Prostate gland (tissue), 2 donors: ENCODE measurements around the gene TMEM151A. TPM values are rescaled to one million over a fixed set of nuclear protein-coding genes. Genes with fewer than 3 reads are reported as not detected.

Experiments
- DNase-seq: peaks from one replicate; pipeline ENCODE4 v3.0.0-alpha.2; 2019; ENCODE audit warnings: low spot score
- H3K27ac ChIP-seq, 2 donors: fragments of 200-600 bp; sonication (generic); 2 replicates each; pipeline ENCODE4 v1.5.1; 2017 to 2019
- H3K27me3 ChIP-seq: fragments of 200-600 bp; sonication (generic); replicated peaks from 2 replicates; pipeline ENCODE4 v1.5.1; 2019; ENCODE audit not compliant: insufficient read depth
- H3K36me3 ChIP-seq, 2 donors: fragments of 200-600 bp; sonication (generic); 1 replicate in 1 of 2; 2 replicates in 1 of 2; pipeline versions ENCODE4 v1.5.1 to v1.8.1; 2017 to 2019
- H3K4me1 ChIP-seq: fragments of 200-600 bp; sonication (generic); replicated peaks from 2 replicates; pipeline ENCODE4 v1.5.1; 2019
- H3K4me3 ChIP-seq, 2 donors: fragments of 200-600 bp; sonication (generic); 2 replicates each; pipeline ENCODE4 v1.5.1; 2017 to 2019
- H3K9me3 ChIP-seq: fragments of 200-600 bp; sonication (generic); 2 replicates; pipeline ENCODE4 v1.5.1; 2017
- CTCF ChIP-seq, 4 experiments: fragments of 200-600 bp in 2 of 4; fragments of 450-650 bp in 2 of 4; sonication (generic) in 2 of 4; IDR thresholded peaks; 1 replicate in 3 of 4; 2 replicates in 1 of 4; pipeline ENCODE4 v1.5.1; 2016 to 2019; ENCODE audit warnings: antibody characterized with exemption in 4 of 4, mild to moderate bottlenecking in 2 of 4, moderate library complexity in 2 of 4
- POLR2A ChIP-seq: fragments of 450-650 bp; IDR thresholded peaks from one replicate; pipeline ENCODE4 v1.6.1; 2016; ENCODE audit warnings: antibody characterized with exemption, mild to moderate bottlenecking
- POLR2AphosphoS5 ChIP-seq: sonication (generic); formaldehyde crosslinking; IDR thresholded peaks from one replicate; pipeline ENCODE4 v1.6.1; 2017; ENCODE audit warnings: antibody characterized with exemption
- WGBS: methylation state at CpG from one replicate; pipeline ENCODE4 v1.1.5; 2018; 5-methylcytosine and 5-hydroxymethylcytosine counted together
- intact Hi-C: fragments of 100-400 bp; cut with DNase I; formaldehyde crosslinking; loops from one replicate; pipeline ENCODE4 v1.14.2; 2022
- total RNA-seq, 2 donors: library from RNA; depleted of rRNA; stranded (reverse); fragments of >200 nt; gene quantifications; one replicate each; pipeline ENCODE4 v1.1.0, GENCODE V29; 2016

TMEM151A gene
- total RNA-seq, 2 donors from 2014 or later: 0.17 to 0.50 TPM

- DNase-seq: no peak
- H3K4me1 ChIP-seq: peaks cover 4% of the 10 kb centered on the region
- WGBS: 90% methylated on average over 6 of the region's 6 CpGs
- no peak for TF ChIP-seq POLR2A
- no peak for TF ChIP-seq CTCF (IDR thresholded peaks at IDR 0.05)
- no peak for TF ChIP-seq POLR2AphosphoS5
- no peaks in the 10 kb centered on the region for H3K9me3 ChIP-seq
- no peaks in the 10 kb centered on the region for H3K27me3 ChIP-seq
- no peaks in the 10 kb centered on the region for H3K36me3 ChIP-seq
- H3K27ac ChIP-seq: no peak overlapping the region
- intact Hi-C loops: no loop called here
- no peak overlapping the region for H3K4me3 ChIP-seq
Measured at GRCh38 chr11:66281001-66281400, 10.7 kb upstream of the TMEM151A start.

- DNase-seq: no peak
- intact Hi-C loops: loop anchor here (2.0 kb wide), 1 partner anchor 59 kb away; no protein-coding TSS in a partner anchor
- H3K4me1 ChIP-seq: peaks cover 4% of the 10 kb centered on the region
- 40% methylated on average over 12 of the region's 20 CpGs for WGBS
- H3K36me3 ChIP-seq: no peaks in the 10 kb centered on the region
- H3K9me3 ChIP-seq: no peaks in the 10 kb centered on the region
- H3K27ac ChIP-seq: no peak overlapping the region
- H3K27me3 ChIP-seq: no peaks in the 10 kb centered on the region
- no peak for TF ChIP-seq POLR2A
- no peak for TF ChIP-seq POLR2AphosphoS5
- no peak for TF ChIP-seq CTCF (IDR thresholded peaks at IDR 0.05)
- H3K4me3 ChIP-seq: no peak overlapping the region
Measured at GRCh38 chr11:66281776-66282467, 9.8 kb upstream of the TMEM151A start.

GRCh38 chr11:66282468-66283455 is 8.9 kb upstream of the TMEM151A start:
- peaks cover 2% of the 10 kb centered on the region for H3K4me1 ChIP-seq
- no peaks in the 10 kb centered on the region for H3K9me3 ChIP-seq
- no peaks in the 10 kb centered on the region for H3K36me3 ChIP-seq
- intact Hi-C loops: loop anchor here (2.0 kb wide), 1 partner anchor 60 kb away; no protein-coding TSS in a partner anchor
- H3K4me3 ChIP-seq: no peak overlapping the region
- peak; percentile 97 for DNase-seq
- peak; percentile 96 to 99 (median 98) for TF ChIP-seq CTCF (IDR thresholded peaks at IDR 0.05)
- TF ChIP-seq POLR2A: no peak
- peak; percentile 80 for TF ChIP-seq POLR2AphosphoS5
- WGBS: 16% methylated on average over 30 of the region's 35 CpGs
- no peaks in the 10 kb centered on the region for H3K27me3 ChIP-seq
- no peak overlapping the region for H3K27ac ChIP-seq

- no peak for TF ChIP-seq POLR2A
- no peak for TF ChIP-seq POLR2AphosphoS5
- DNase-seq: no peak
- intact Hi-C loops: loop anchor here (2.0 kb wide), 1 partner anchor 61 kb away; no protein-coding TSS in a partner anchor
- no peak overlapping the region for H3K27ac ChIP-seq
- peaks cover 7% of the 10 kb centered on the region for H3K4me1 ChIP-seq
- no peaks in the 10 kb centered on the region for H3K9me3 ChIP-seq
- 67% methylated on average over 12 of the region's 14 CpGs for WGBS
- no peaks in the 10 kb centered on the region for H3K27me3 ChIP-seq
- H3K4me3 ChIP-seq: no peak overlapping the region
- no peaks in the 10 kb centered on the region for H3K36me3 ChIP-seq
Measured at GRCh38 chr11:66283461-66284105, 8.1 kb upstream of the TMEM151A start.

GRCh38 chr11:66284526-66285078 is 7.1 kb upstream of the TMEM151A start:
- H3K9me3 ChIP-seq: no peaks in the 10 kb centered on the region
- H3K27ac ChIP-seq: no peak overlapping the region
- 89% methylated on average over 16 of the region's 16 CpGs for WGBS
- no peaks in the 10 kb centered on the region for H3K36me3 ChIP-seq
- intact Hi-C loops: no loop called here
- peaks cover 7% of the 10 kb centered on the region for H3K4me1 ChIP-seq
- H3K27me3 ChIP-seq: no peaks in the 10 kb centered on the region
- TF ChIP-seq POLR2A (no peak), CTCF (IDR thresholded peaks at IDR 0.05) (no peak), POLR2AphosphoS5 (no peak)
- DNase-seq: no peak
- H3K4me3 ChIP-seq: no peak overlapping the region
